GM12892 (cell line): Measurements from ENCODE around the gene ATP10A.

Experiments used
- POLR2A ChIP-seq: IDR thresholded peaks from 2 replicates; pipeline ENCODE4 v1.6.1; 2011; ENCODE audit warnings: low read depth, low read length, control low read depth
- POLR2AphosphoS5 ChIP-seq: IDR thresholded peaks from 2 replicates; pipeline ENCODE4 v1.6.1; 2011; ENCODE audit warnings: low read depth, low read length, control low read depth

DNA sequence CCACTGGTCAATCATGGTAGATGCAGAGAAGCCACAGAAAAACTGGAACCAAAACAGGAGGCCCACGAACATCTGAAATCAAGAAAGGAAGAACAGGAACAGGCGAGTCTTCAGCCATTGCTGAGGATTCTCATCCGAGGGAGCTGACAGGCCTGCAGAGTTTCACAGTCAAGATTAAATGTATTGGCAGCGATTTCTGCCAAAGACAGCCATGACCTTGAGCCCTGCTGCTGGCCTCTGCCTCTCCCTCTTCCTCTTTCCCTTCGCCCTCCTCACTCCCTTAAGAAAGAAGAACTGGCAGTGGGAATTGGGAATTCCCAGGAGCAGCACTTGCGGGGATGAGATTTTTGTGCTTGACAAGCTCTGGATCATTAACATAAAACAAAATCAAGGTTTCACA, 179.7 kb downstream of the ATP10A start:
- no peak for TF ChIP-seq POLR2A
- TF ChIP-seq POLR2AphosphoS5 = no peak
